CD4-positive, alpha-beta T cell treated with Interleukin-6 for 4 hours (primary cell): ENCODE data around the gene MAPK6.

Experiments
- DNase-seq: peaks from one replicate; pipeline ENCODE4 v3.0.0-alpha.2; 2020; ENCODE audit warnings: mixed read lengths

MAPK6 gene

DNA sequence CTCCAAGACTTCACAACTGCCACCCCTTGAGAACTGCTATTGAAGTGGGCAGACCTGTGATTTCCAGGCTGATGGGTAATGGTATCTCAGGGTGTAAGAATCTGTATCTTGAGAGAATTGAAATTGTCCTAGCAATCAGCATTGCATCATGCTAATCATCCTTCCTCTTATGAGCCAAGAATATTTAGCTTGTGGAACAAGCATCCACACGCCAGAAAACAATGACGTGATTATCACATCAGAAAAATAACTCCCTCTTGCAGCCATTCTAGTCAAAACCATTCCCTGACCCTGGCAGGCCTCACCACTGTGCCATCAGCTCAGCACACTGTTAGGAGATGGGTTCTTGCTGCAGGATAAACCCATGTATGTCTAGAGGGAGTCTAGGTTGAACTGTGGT lies 86.8 kb downstream of the MAPK6 start:
- DNase-seq: no peak

DNA sequence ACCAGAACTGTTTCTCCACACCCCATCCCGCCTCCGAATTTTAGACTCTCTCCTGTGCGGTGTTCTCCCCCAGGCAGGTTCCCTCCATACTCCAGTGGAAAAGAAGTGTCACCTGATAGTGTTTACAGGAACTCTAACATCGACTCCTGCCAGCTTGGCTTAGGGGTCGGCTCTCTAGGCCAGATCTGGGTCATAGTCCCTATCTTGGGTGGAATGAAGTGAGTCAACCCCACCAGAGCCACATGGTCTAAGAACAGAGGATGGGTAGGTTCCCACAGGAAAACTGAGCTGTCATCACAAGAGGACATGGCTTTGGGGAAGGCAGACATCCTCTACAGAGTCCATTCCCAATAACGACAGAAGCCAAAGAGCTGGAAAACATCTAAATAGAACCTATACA lies 87.6 kb downstream of the MAPK6 start:
- DNase-seq: no peak

DNA sequence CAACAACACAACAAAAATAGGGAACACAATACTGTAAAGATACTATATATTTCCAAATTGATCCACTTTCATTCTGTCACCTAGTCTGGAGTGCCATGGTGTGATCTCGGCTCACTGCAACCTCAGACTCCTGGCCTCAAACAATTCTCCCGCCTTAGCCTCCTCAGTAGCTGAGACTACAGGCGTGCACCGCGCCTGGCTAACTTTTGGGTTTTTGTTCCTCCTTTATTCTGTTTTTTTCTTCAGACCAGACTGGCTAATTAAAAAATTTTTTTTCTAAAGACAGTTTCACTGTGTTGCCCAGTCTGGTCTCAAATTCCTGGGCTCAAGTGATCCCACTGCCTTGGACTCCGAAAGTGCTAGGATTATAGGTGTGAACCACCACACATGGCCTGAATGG lies 88.2 kb downstream of the MAPK6 start:
- DNase-seq: no peak

DNA sequence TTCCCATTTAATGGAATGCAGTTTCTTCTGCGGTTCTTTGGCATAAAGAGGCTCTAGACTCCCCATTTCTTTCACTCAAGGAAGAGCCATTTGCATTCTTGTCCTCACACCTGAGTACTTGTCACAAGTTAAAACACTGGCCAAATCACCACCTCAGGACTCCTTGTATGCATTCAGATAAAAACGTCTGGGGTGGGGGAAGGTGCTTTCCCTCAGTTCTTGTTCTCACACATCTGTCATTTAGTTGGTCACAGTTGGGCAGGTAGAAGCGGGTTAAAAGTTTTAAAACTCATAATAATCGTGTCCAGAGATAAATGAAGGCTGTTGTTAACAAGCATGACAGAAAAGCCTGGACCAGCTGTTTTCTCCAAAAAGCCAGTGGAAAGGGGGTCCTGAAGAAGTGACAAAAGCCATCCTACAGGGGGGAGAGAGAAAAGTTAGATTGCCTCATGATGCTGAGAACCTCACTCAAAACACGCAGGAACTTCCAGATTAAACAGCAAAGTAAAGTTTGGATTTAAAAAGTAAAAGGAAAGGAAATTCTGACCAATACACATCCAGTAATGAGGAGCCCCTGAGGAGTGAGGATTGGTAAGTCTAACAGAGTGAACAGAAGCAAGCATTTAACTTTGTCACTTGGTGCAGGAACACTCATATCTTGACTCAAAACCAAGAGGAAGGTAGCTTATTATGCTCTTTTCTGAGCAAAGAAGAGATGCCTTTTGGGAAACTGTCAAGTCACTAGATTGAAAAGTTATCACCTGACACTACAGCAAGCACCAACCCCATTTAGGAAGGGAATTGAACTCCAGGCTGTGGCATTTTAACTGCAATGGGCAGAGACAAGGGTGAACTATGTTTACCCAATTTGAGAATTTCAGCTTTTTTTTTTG lies 90.8 kb downstream of the MAPK6 start:
- DNase-seq: no peak

DNA sequence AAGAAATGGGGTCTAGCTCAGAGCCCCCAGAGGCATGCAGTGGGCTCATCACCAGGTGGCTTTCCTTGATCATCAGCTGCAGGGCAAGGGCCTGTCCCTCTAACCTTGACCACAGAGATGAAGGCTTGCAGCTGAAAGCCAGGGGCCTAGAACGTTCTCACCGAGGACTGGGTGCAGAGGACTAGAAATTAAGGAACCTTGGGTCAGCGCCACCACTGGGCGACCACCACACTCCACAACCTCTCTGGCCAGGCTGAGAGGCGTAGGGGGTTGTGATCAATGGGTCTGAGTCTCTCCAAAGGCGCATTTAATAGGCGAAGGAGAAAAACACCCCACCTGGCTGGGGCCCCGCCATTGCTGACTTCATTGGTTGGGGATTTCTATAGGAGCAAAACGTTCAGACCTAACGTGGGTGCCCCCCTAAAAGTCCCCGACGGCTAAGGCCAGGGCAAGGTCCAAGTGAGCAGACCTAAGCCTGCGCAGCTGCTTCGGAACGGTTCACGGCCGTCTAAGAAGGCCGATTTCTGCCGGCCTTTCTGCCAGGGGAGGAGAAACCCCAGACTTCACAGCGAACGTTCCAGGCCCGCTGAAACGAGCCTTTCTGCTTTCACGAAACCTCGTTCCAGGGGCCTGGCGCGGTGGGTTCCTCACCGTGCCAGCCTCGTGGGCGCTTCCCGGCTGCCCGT lies 92.6 kb downstream of the MAPK6 start:
- DNase-seq: no peak

DNA sequence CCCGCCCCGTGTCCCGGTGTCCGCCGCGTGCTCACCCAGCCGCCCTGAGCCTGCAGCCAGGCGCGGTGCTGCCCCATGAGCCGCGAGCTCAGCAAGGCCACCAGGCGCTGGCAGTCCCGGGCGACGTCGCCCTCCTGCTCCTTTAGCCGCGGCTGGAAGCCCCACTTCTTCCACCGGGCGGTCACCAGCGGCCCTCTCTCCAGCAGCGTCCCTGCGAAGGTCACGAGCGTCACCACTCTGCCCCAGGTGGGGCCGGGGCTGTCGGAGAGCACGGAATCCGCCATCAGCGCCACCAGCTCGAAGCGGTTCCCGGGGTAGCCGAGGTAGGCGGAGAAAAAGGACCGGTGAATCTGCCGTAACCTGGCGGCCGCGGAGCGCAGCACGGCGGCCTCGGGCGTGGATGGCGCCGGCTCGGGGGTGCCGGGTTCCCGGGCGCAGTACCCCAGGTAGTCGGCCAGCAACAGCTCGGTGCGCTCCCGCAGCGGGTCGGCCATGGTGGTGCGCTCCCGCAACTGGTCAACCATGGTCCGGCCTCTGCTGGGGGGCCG lies 93.3 kb downstream of the MAPK6 start:
- DNase-seq: peak; percentile 48

DNA sequence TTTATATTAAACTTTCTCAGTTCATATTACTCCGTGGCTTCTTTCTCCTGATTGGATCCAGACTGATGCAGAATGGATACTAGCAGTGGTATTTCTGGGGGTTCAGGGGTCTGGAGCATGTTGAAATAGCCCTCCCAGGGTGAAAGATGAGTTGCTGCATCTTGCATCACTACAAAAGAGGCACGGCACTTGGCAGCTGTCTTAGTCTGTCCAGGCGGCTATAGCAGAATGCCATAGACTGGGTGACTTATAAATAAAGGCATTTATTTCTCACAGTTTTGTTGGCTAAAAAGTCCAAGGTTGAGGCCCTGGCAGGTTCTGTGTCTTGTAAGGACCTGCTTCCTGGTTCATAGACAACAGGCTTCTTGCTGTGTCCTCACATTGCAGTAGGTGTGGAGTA lies 94.2 kb downstream of the MAPK6 start:
- DNase-seq: no peak

DNA sequence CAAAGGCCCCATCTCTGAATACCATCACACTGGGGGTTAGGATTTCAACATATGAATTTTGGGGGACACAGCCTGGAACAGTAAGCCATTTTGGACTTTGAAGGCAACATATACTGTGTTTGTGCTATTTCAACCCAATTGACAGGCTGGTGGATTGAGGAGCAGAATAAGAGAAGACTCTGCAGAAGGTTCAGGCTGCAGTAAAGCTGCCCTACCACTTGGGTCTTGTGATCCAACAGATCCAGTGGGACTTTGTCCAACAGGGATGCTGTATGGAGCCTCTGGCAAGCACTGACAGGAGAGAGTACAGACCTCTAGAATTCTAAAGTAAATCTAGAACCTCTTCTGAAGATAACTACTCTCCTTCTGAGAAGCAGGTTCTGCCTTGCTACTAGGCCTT lies 94.7 kb downstream of the MAPK6 start:
- DNase-seq: no peak

DNA sequence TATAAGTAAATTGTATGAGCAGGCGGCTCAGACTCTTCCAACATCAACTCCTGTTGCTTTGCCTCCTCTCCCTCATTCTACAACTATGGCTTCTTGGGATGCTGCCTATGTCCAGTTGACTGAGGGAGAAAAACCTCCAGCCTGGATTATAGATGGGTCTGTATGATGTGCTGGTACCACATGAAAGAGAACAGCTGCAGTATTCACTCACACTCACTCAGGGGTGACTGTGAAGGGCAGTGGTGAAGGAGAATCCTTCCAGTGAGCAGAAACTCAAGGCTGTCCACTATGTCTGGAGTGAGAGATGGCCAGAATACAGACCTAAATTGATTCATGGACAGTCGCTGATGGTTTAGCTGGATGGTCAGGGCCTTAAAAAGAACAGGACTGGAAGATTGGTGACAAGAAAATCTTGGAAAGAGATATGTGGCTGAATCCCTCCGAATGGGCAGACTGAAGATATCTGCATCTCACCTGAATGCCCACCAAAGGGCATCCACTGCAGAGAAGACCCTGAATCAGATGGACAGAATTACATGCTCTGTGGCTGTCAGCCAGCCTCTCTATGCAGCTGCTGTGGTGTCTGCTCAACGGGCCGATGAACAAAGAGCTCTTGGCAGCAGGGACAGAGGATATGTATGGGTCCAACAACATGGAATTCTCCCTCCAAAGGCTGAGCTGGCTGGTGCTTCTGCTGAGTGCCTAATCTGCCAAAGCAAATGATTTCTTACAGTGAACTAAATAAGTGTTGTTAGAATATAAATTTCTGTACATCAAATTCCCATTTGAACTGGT lies 95.4 kb downstream of the MAPK6 start:
- no peak for DNase-seq

DNA sequence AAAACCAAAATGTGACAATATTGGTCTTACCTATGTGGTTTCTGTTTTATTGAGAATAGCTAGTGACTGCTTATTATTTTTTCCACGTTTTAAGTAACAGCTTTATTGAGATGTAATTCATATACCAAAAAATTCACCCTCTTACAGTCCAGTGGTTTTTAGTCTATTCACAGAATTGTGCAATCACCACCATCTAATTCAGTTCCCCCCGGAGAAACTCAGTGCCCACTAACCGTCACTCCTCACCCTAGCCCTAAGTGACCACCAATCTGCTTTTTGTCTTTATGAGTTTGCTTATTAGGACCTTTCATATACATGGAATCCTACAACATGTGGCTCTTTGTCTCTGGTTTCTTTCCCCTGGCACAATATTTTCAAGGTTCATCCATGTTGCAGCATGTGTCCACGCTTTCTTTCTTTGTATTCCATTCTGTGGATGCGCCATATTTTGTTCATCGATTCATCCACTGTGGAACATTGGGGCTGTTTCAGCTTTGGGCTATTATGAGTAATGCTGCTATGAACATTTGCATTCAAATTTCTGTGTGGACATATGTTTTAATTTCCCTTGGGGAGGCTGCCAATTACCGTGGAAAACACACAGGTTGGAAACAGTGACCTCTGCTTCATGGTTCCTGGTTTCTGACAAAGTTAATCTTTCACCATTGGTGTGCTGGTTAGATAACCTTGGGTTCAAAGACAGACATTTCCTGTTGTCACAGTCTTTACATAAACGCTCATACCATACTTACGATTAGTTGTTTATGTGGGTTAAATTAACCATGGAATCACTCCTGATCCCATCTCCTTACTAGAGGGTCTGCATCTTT lies 96.8 kb downstream of the MAPK6 start:
- no peak for DNase-seq
